Measurements from ENCODE around the gene DARS1. TPM values are rescaled to one million over a fixed set of nuclear protein-coding genes. Genes with fewer than 3 reads are reported as not detected.
"Not testable (repeated sequence)": the region's sequence is repeated elsewhere in the genome, so short reads cannot be mapped to it uniquely, and the experiment has no call there.

The DARS1 gene
- total and polyA plus RNA-seq, 7 experiments from 2014 or later = 45.3 to 140 (median 68.2) TPM

DNA sequence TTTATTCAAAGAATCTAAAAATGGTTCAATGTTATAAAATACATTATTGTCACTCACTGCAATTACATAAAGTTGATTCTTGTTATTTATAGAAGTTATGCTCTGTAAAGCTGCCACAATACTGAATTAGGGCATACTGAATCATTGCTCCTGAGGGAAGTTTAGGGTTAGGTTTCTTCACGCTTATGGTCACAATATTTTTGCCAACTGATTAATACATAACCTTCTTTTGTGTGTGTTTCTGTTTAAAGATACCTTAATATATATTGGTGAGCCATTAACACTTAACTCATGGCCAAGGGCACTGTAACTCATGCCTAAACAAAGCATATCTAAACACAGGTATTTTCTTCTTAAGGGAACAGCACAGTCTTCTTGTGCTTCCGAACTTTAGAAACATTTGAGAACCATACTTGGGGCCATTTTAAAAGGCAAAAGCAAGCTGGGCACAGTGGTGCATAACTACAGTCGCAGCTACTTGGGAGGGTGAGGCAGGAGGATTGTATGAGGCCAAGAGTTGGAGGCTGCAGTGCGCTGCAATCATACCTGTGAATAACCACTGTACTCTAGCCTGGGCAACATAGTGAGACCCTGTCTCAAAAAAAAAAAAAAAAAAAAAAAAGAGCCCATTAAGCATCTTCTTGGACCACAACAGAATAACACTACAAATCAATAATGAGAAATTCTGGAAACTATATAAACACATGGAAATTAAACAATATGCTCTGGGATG lies 15.6 kb downstream of the DARS1 start:
- CTCF ChIA-PET = interaction anchor here (0.6 kb wide), 1 partner anchor 15 kb away, joined by 5 read pairs; no protein-coding TSS in a partner anchor

DNA sequence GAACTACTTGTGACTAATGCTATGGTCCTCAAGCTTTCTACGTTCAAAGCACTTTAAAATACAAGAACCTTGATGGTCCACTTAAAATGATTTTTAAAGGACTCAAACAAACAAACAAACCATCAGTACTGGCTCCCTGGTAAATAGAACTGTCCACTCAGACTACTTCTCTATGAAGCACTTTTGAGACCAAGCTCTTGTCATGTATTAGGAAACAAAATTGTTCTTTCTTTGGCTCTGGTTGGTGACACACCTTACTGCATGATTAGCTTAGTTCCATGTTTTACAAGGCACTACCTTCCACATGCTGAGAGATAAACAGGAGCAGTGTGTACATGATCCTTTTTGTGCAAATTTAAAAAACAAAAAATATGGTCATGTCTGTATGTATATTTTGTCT lies 19.7 kb downstream of the DARS1 start:
- Histone ChIP-seq H3K36me3 (ENCODE audit: control insufficient read depth in 2 of 3, insufficient read depth in 3 of 3, low read length in 3 of 3) (peaks cover 0 to 4% (median 4%) of the 10 kb centered on the region in 3 experiments), H3K4me3 (ENCODE audit: low read length) (no peak overlapping the region), H3K4me1 (ENCODE audit: control insufficient read depth in 2 of 2, insufficient read depth in 2 of 2, low read length in 2 of 2) (peaks cover 14 to 22% of the 10 kb centered on the region in 2 donors), H3K27ac (ENCODE audit: low read depth, low read length) (no peak overlapping the region), H3K9me3 (ENCODE audit: control insufficient read depth in 2 of 3, low read length in 3 of 3) (no peaks in the 10 kb centered on the region), H3K27me3 (ENCODE audit: control insufficient read depth in 2 of 2, insufficient read depth in 2 of 2, low read length in 2 of 2) (no peaks in the 10 kb centered on the region)
- DNase-seq = no peak
- ChIA-PET POLR2A (interaction anchor here (0.6 to 1.0 kb wide), 2 partner anchors 11 to 32 kb away, joined by 3 read pairs; no protein-coding TSS in a partner anchor), CTCF (interaction anchor here (1.0 kb wide), 1 partner anchor 52 kb away, joined by 3 read pairs; no protein-coding TSS in a partner anchor)
- H3K4me3 Mint-ChIP-seq = no peak overlapping the region
- no peak for ATAC-seq
- intact Hi-C loops (cut with micrococcal nuclease) = no loop called here
- peak overlapping the region in 4 of 9 donors; percentile 1 to 55 (median 28) for H3K27ac Mint-ChIP-seq
- no peaks in the 10 kb centered on the region for H3K27me3 Mint-ChIP-seq
- H3K4me1 Mint-ChIP-seq = peaks cover 40 to 71% (median 62%) of the 10 kb centered on the region in 7 donors
- peaks cover under 1 to 39% (median 22%) of the 10 kb centered on the region in 5 donors for H3K36me3 Mint-ChIP-seq
- peaks cover 0 to 3% (median 0%) of the 10 kb centered on the region in 11 donors for H3K9me3 Mint-ChIP-seq

More for the DNA sequence above, 15.6 kb downstream of the DARS1 start:
- POLR2A ChIA-PET = no interaction called here
- Mint-ChIP-seq H3K27ac (peak overlapping the region in 3 of 9 donors; percentile 9 to 47 (median 15)), H3K27me3 (no peaks in the 10 kb centered on the region), H3K36me3 (peaks cover 23 to 69% (median 58%) of the 10 kb centered on the region in 5 donors), H3K4me3 (no peak overlapping the region), H3K4me1 (peaks cover 26 to 73% (median 61%) of the 10 kb centered on the region in 7 donors), H3K9me3 (peaks cover 0 to 15% (median 0%) of the 10 kb centered on the region in 11 donors)
- Histone ChIP-seq H3K4me1 (ENCODE audit: control insufficient read depth in 2 of 2, insufficient read depth in 2 of 2, low read length in 2 of 2) (no peaks in the 10 kb centered on the region), H3K36me3 (ENCODE audit: control insufficient read depth in 2 of 3, insufficient read depth in 3 of 3, low read length in 3 of 3) (peaks cover 0 to 4% (median 4%) of the 10 kb centered on the region in 3 experiments), H3K27ac (ENCODE audit: low read depth, low read length) (no peak overlapping the region), H3K9me3 (ENCODE audit: control insufficient read depth in 2 of 3, low read length in 3 of 3) (no peaks in the 10 kb centered on the region), H3K4me3 (ENCODE audit: low read length) (no peak overlapping the region), H3K27me3 (ENCODE audit: control insufficient read depth in 2 of 2, insufficient read depth in 2 of 2, low read length in 2 of 2) (no peaks in the 10 kb centered on the region)
- no peak for DNase-seq
- ATAC-seq = no peak
- intact Hi-C loops (cut with micrococcal nuclease) = no loop called here

DNA sequence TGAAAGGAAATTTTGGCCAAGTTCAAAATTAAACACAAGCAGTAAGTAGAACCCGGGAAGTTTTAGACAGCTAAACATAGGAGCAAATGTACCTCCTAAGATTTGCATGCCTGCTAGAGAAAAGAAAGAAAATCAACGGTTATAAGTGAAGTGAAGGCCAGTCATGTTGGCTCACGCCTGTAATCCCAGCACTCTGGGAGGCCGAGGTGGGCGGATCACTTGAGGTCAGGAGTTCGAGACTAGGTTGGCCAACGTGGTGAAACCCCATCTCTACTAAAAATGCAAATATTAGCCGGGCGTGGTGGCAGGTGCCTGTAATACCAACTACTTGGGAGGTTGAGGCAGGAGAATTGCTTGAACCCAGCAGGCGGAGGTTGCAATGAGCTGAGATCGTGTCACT lies 21.0 kb downstream of the DARS1 start:
- intact Hi-C loops (cut with micrococcal nuclease) = loop anchor here (5.0 kb wide), 4 partner anchors 47 to 418 kb away; partner anchors contain the start of gene MCM6 (in 1 of the 2)
- H3K27ac ChIP-seq (ENCODE audit: low read depth, low read length); H3K4me3 ChIP-seq (ENCODE audit: low read length); ATAC-seq; H3K36me3 ChIP-seq (ENCODE audit: control insufficient read depth in 2 of 3, insufficient read depth in 3 of 3, low read length in 3 of 3); H3K9me3 Mint-ChIP-seq; H3K9me3 ChIP-seq (ENCODE audit: control insufficient read depth in 2 of 3, low read length in 3 of 3); H3K27me3 ChIP-seq (ENCODE audit: control insufficient read depth in 2 of 2, insufficient read depth in 2 of 2, low read length in 2 of 2); DNase-seq; H3K27me3 Mint-ChIP-seq; CTCF ChIA-PET: not testable (repeated sequence)
- H3K27ac Mint-ChIP-seq = peak overlapping the region in 4 of 9 donors; percentile 59 to 93 (median 68)
- POLR2A ChIA-PET = interaction anchor here (0.7 kb wide), 1 partner anchor 12 kb away, joined by 5 read pairs; no protein-coding TSS in a partner anchor
- peaks cover 39 to 71% (median 63%) of the 10 kb centered on the region in 7 donors for H3K4me1 Mint-ChIP-seq
- H3K4me1 ChIP-seq (ENCODE audit: control insufficient read depth in 2 of 2, insufficient read depth in 2 of 2, low read length in 2 of 2) = peaks cover 18 to 26% of the 10 kb centered on the region in 2 donors
- H3K4me3 Mint-ChIP-seq = peak overlapping the region in 1 of 10 donors; percentile 15
- peaks cover 6 to 31% (median 15%) of the 10 kb centered on the region in 5 donors for H3K36me3 Mint-ChIP-seq

DNA sequence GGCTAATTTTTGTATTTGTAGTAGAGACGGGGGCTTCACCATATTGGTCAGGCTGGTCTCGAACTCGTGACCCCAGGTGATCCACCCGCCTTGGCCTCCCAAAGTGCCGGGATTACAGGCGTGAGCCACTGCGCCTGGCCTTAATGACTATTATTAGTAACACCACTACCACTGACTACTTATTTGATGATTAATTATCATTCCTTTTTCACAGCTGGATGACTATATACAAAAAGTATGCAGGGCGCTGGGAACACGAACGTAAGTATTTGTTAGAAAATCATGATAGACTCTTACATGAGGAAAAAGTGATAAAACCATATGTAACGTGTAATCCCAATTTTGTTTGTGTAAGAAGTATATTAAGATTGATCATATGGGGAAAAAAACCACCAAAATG lies 21.6 kb downstream of the DARS1 start:
- no peaks in the 10 kb centered on the region for H3K27me3 Mint-ChIP-seq
- H3K4me3 ChIP-seq (ENCODE audit: low read length) = no peak overlapping the region
- H3K9me3 ChIP-seq (ENCODE audit: control insufficient read depth in 2 of 3, low read length in 3 of 3) = no peaks in the 10 kb centered on the region
- H3K27ac Mint-ChIP-seq = peak overlapping the region in 5 of 9 donors; percentile 22 to 93 (median 53)
- H3K36me3 Mint-ChIP-seq = peaks cover 7 to 32% (median 14%) of the 10 kb centered on the region in 5 donors
- intact Hi-C loops (cut with micrococcal nuclease) = loop anchor here (2.0 to 5.0 kb wide), 5 partner anchors 15 to 418 kb away; partner anchors contain the start of gene MCM6 (in 1 of the 2)
- H3K27me3 ChIP-seq (ENCODE audit: control insufficient read depth in 2 of 2, insufficient read depth in 2 of 2, low read length in 2 of 2) = no peaks in the 10 kb centered on the region
- ATAC-seq (no peak), DNase-seq (no peak)
- peaks cover 37 to 70% (median 64%) of the 10 kb centered on the region in 7 donors for H3K4me1 Mint-ChIP-seq
- H3K36me3 ChIP-seq (ENCODE audit: control insufficient read depth in 2 of 3, insufficient read depth in 3 of 3, low read length in 3 of 3) = peaks cover 0 to 4% (median 2%) of the 10 kb centered on the region in 3 experiments
- ChIA-PET CTCF (no interaction called here), POLR2A (interaction anchor here (0.7 kb wide), 1 partner anchor 39 kb away, joined by 3 read pairs; no protein-coding TSS in a partner anchor)
- peak overlapping the region in 1 of 10 donors; percentile 15 for H3K4me3 Mint-ChIP-seq
- no peak overlapping the region for H3K27ac ChIP-seq (ENCODE audit: low read depth, low read length)
- H3K4me1 ChIP-seq (ENCODE audit: control insufficient read depth in 2 of 2, insufficient read depth in 2 of 2, low read length in 2 of 2) = peaks cover 18 to 26% of the 10 kb centered on the region in 2 donors
- no peaks in the 10 kb centered on the region for H3K9me3 Mint-ChIP-seq

DNA sequence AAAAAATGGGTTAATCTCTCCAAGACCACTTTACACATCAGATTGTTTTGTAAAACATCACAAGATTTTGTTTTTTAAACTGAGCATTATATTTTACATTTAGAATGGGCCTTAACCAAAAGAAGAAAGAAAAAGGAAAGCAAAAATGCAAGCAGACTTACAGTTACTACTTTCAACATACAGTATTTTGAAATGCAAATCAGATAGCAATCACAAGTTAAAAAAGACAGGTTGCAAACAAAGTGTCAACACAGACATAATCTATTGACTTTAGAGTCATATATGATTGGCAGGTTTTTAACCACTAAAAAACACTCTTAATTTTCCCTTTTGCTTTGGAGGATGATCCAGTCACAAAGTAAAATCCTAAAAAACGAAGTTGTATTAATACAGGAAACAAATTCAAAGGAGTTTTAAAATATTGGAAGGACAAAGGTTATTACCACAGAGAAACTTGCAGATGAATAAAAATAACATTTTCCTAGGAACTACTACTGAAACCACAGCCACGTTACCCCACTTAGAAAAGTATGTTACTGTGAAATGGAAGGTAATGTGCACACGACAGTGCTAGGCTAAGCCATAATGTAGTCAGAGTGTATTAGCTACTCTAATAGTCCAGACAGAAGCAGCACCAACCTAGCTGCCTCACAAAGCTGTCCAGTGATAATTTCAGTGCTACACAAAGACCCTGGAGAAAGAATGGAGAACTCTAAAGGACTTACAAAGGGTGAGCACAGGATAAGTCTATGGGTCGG lies 22.9 kb downstream of the DARS1 start:
- POLR2A ChIA-PET = interaction anchor here (1.0 kb wide), 1 partner anchor 23 kb away, joined by 3 read pairs; no protein-coding TSS in a partner anchor
- peaks cover 35 to 71% (median 61%) of the 10 kb centered on the region in 7 donors for H3K4me1 Mint-ChIP-seq
- no peak overlapping the region for H3K4me3 ChIP-seq (ENCODE audit: low read length)
- intact Hi-C loops (cut with micrococcal nuclease) = loop anchor here (1.0 to 5.0 kb wide), 8 partner anchors 14 to 420 kb away; partner anchors contain the start of genes CXCR4 (in 1 of the 2) and MCM6 (in 1 of the 2)
- no peaks in the 10 kb centered on the region for H3K27me3 Mint-ChIP-seq
- H3K27ac ChIP-seq (ENCODE audit: low read depth, low read length) = peak overlapping the region; percentile 46
- no peaks in the 10 kb centered on the region for H3K9me3 ChIP-seq (ENCODE audit: control insufficient read depth in 2 of 3, low read length in 3 of 3)
- H3K9me3 Mint-ChIP-seq = no peaks in the 10 kb centered on the region
- peak overlapping the region in 8 of 10 donors; percentile 34 to 81 (median 48) for H3K4me3 Mint-ChIP-seq
- H3K4me1 ChIP-seq (ENCODE audit: control insufficient read depth in 2 of 2, insufficient read depth in 2 of 2, low read length in 2 of 2) = peaks cover 18 to 26% of the 10 kb centered on the region in 2 donors
- H3K36me3 ChIP-seq (ENCODE audit: control insufficient read depth in 2 of 3, insufficient read depth in 3 of 3, low read length in 3 of 3) = peaks cover 0 to 4% (median 0%) of the 10 kb centered on the region in 3 experiments
- H3K27ac Mint-ChIP-seq = peak overlapping the region; percentile 33 to 93 (median 83)
- DNase-seq (no peak), ATAC-seq (no peak)
- peaks cover 7 to 31% (median 14%) of the 10 kb centered on the region in 5 donors for H3K36me3 Mint-ChIP-seq
- CTCF ChIA-PET = no interaction called here
- no peaks in the 10 kb centered on the region for H3K27me3 ChIP-seq (ENCODE audit: control insufficient read depth in 2 of 2, insufficient read depth in 2 of 2, low read length in 2 of 2)
